IPS-15b (cell line): Measurements from ENCODE around the gene CD38.
"Not testable (repeated sequence)": the region's sequence is repeated elsewhere in the genome, so short reads cannot be mapped to it uniquely, and the experiment has no call there.

ENCODE experiments used
- H3K27me3 ChIP-seq: one replicate; pipeline ENCODE4 v1.6.1; 2013; ENCODE audit warnings: low read length; ENCODE audit not compliant: control insufficient read depth, insufficient read depth
- H3K36me3 ChIP-seq: one replicate; pipeline ENCODE4 v1.6.1; 2013; ENCODE audit warnings: low read length; ENCODE audit not compliant: control insufficient read depth, insufficient read depth
- H3K4me1 ChIP-seq: one replicate; pipeline ENCODE4 v1.6.1; 2013; ENCODE audit warnings: mild to moderate bottlenecking, low read length; ENCODE audit not compliant: control insufficient read depth, insufficient read depth
- H3K4me3 ChIP-seq: one replicate; pipeline ENCODE4 v1.5.1; 2013; ENCODE audit warnings: low read depth, low read length
- H3K9ac ChIP-seq: one replicate; pipeline ENCODE4 v1.6.1; 2013; ENCODE audit warnings: low read depth, mild to moderate bottlenecking, low read length
- H3K9me3 ChIP-seq: one replicate; pipeline ENCODE4 v1.6.1; 2013; ENCODE audit warnings: mild to moderate bottlenecking, low read length; ENCODE audit not compliant: control insufficient read depth, insufficient read depth

The CD38 gene

GRCh38 chr4:15784959-15785634 is 7.0 kb downstream of the CD38 start:
- peaks cover 9% of the 10 kb centered on the region for H3K9me3 ChIP-seq

GRCh38 chr4:15786743-15787142 is 8.6 kb downstream of the CD38 start:
- Histone ChIP-seq H3K9me3 (peaks cover 9% of the 10 kb centered on the region), H3K4me3 (no peak overlapping the region), H3K9ac (no peak overlapping the region), H3K36me3 (no peaks in the 10 kb centered on the region), H3K27me3 (no peaks in the 10 kb centered on the region), H3K4me1 (no peaks in the 10 kb centered on the region)

More at GRCh38 chr4:15784959-15785634, 7.0 kb downstream of the CD38 start:
- peaks cover 2% of the 10 kb centered on the region for H3K27me3 ChIP-seq
- no peaks in the 10 kb centered on the region for H3K36me3 ChIP-seq
- H3K9ac ChIP-seq = no peak overlapping the region
- H3K4me1 ChIP-seq = no peaks in the 10 kb centered on the region
- no peak overlapping the region for H3K4me3 ChIP-seq

- peaks cover 7% of the 10 kb centered on the region for H3K9me3 ChIP-seq
- no peaks in the 10 kb centered on the region for H3K27me3 ChIP-seq
- no peaks in the 10 kb centered on the region for H3K36me3 ChIP-seq
- no peak overlapping the region for H3K4me3 ChIP-seq
- no peaks in the 10 kb centered on the region for H3K4me1 ChIP-seq
- H3K9ac ChIP-seq = no peak overlapping the region
These were observed 14.8 kb downstream of the CD38 start for GRCh38 chr4:15792974-15793373.

- Histone ChIP-seq H3K9me3 (peaks cover 5% of the 10 kb centered on the region), H3K4me3 (no peak overlapping the region), H3K4me1 (no peaks in the 10 kb centered on the region), H3K36me3 (no peaks in the 10 kb centered on the region), H3K27me3 (no peaks in the 10 kb centered on the region), H3K9ac (no peak overlapping the region)
These were observed 15.6 kb downstream of the CD38 start for GRCh38 chr4:15793506-15794363.

- H3K27me3 ChIP-seq = no peaks in the 10 kb centered on the region
- peaks cover 2% of the 10 kb centered on the region for H3K9me3 ChIP-seq
- no peaks in the 10 kb centered on the region for H3K4me1 ChIP-seq
- H3K36me3 ChIP-seq = no peaks in the 10 kb centered on the region
- no peak overlapping the region for H3K4me3 ChIP-seq
- no peak overlapping the region for H3K9ac ChIP-seq
These were observed 16.3 kb downstream of the CD38 start for GRCh38 chr4:15794426-15794825.

GRCh38 chr4:15794905-15795304 is 16.8 kb downstream of the CD38 start:
- no peak overlapping the region for H3K9ac ChIP-seq
- no peak overlapping the region for H3K4me3 ChIP-seq
- no peaks in the 10 kb centered on the region for H3K9me3 ChIP-seq
- H3K27me3 ChIP-seq = no peaks in the 10 kb centered on the region
- no peaks in the 10 kb centered on the region for H3K36me3 ChIP-seq
- no peaks in the 10 kb centered on the region for H3K4me1 ChIP-seq

GRCh38 chr4:15797320-15797719 is 19.2 kb downstream of the CD38 start:
- no peaks in the 10 kb centered on the region for H3K9me3 ChIP-seq

GRCh38 chr4:15799141-15799540 is 21.0 kb downstream of the CD38 start:
- Histone ChIP-seq H3K9ac (no peak overlapping the region), H3K4me1 (no peaks in the 10 kb centered on the region), H3K4me3 (no peak overlapping the region), H3K36me3 (no peaks in the 10 kb centered on the region), H3K9me3 (no peaks in the 10 kb centered on the region), H3K27me3 (no peaks in the 10 kb centered on the region)

More at GRCh38 chr4:15797320-15797719, 19.2 kb downstream of the CD38 start:
- H3K36me3 ChIP-seq = no peaks in the 10 kb centered on the region
- H3K27me3 ChIP-seq = no peaks in the 10 kb centered on the region
- no peak overlapping the region for H3K9ac ChIP-seq
- no peaks in the 10 kb centered on the region for H3K4me1 ChIP-seq
- no peak overlapping the region for H3K4me3 ChIP-seq

GRCh38 chr4:15799701-15800100 is 21.6 kb downstream of the CD38 start:
- Histone ChIP-seq H3K9me3 (no peaks in the 10 kb centered on the region), H3K27me3 (no peaks in the 10 kb centered on the region), H3K36me3 (no peaks in the 10 kb centered on the region), H3K9ac (no peak overlapping the region), H3K4me1 (no peaks in the 10 kb centered on the region), H3K4me3 (no peak overlapping the region)

- H3K9ac ChIP-seq, H3K27me3 ChIP-seq, H3K4me1 ChIP-seq, H3K4me3 ChIP-seq, H3K36me3 ChIP-seq, H3K9me3 ChIP-seq: not testable (repeated sequence)
These were observed 24.4 kb downstream of the CD38 start for GRCh38 chr4:15802497-15802896.

GRCh38 chr4:15805583-15806517 is 27.7 kb downstream of the CD38 start:
- Histone ChIP-seq H3K4me3 (no peak overlapping the region), H3K27me3 (no peaks in the 10 kb centered on the region), H3K4me1 (no peaks in the 10 kb centered on the region), H3K36me3 (no peaks in the 10 kb centered on the region), H3K9me3 (no peaks in the 10 kb centered on the region), H3K9ac (no peak overlapping the region)
